ENCODE data around the gene F11. TPM values are rescaled to one million over a fixed set of nuclear protein-coding genes. Genes with fewer than 3 reads are reported as not detected.
"Not testable (repeated sequence)": the region's sequence is repeated elsewhere in the genome, so short reads cannot be mapped to it uniquely, and the experiment has no call there.

The F11 gene
- polyA plus RNA-seq, 6 donors from 2014 or later, result not detected

DNA sequence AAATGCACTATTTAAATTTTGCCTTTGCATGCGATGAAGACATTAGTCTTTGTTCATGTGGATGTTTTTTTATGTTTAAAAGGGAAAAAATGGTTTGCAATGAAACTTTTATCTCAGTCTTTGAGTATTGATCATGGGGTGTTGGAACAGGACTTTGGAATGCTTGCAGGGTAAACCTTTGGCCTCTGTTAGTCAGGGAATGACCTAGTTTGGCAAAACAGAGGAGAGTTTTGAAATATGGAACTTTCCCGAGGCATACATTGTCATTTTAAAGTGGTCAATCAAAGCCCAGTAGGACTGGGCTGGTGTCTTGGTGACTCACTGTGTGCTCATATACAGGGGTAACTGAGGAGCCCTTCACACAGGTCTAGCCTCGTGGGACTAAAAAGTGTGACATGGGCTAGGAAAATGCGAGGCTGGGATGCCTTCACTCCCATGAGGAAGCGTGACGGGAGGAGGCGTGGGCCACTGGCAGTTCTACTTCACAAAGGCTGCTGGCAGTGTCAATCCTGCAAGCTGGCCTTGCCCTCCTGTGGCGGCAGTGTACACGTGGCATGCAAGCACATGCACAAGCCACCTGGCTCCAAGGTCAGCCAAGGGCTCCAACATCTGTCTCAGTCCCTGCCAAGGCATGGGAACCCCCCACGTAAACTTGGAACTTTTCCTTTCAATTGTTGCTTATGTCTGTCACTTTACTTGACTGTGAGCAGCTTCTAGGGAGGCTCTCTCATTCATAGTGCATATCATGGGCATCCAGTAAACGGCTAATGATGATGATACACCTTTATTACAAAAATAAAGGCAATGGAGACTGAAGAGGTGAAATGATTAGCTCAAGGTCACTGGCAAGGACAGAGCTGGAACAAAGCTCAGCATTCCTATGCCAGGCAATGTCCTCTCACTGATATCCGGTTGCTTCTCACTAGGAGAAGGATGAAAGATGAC is 5.2 kb upstream of the F11 start:
- no peak overlapping the region for H3K27ac Mint-ChIP-seq
- no peaks in the 10 kb centered on the region for H3K4me1 Mint-ChIP-seq
- peaks cover 0 to 4% (median 0%) of the 10 kb centered on the region in 7 donors for H3K9me3 Mint-ChIP-seq
- H3K36me3 Mint-ChIP-seq, result no peaks in the 10 kb centered on the region
- no peak for ATAC-seq (ENCODE audit: low read depth in 2 of 2)
- H3K4me3 Mint-ChIP-seq, result no peak overlapping the region
- no peak for DNase-seq
- peaks cover 3 to 31% (median 17%) of the 10 kb centered on the region in 3 donors for H3K27me3 Mint-ChIP-seq

DNA sequence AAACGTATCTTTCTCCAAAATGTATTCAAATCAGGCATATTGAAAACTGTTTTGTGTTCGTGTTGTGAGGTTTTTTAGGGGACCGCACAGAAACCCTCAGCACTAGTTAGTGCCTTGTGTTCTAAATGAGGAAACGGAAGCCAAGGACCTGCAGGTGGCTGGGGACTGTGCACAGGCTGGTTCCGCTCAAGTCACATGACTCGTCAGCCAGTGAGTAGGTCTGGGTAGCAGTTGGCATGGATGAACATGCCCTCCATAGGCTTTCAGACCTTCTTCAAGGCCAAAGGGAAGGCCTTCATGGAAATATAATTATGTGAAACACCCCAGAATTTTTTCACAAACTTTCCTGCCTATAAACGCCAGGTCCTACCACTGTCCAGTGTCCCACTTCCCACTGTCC is 1.3 kb upstream of the F11 start:
- no peak overlapping the region for H3K4me3 Mint-ChIP-seq
- DNase-seq, result no peak
- ATAC-seq (ENCODE audit: low read depth in 2 of 2), result no peak
- no peaks in the 10 kb centered on the region for H3K4me1 Mint-ChIP-seq
- H3K27ac Mint-ChIP-seq, result no peak overlapping the region
- no peaks in the 10 kb centered on the region for H3K36me3 Mint-ChIP-seq
- H3K27me3 Mint-ChIP-seq, result peaks cover 21 to 58% (median 27%) of the 10 kb centered on the region in 3 donors
- H3K9me3 Mint-ChIP-seq, result peaks cover 0 to 5% (median 3%) of the 10 kb centered on the region in 7 donors

DNA sequence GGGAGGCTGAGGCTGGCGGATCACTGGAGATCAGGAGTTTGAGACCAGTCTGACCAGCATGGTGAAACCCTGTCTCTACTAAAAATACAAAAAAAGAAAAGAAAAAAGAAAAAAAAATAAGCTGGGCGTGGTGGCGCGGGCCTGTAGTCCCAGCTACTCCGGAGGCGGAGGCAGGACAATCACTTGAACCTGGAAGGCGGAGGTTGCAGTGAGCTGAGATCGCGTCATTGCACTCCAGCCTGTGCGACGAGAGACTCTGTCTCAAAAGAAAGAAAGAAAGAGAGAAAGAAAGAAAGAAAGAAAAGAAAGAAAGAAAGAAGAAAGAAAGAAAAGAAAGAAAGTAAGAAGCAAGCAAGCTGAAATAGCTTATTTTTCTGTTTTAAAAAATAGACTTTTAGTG is 739 bp upstream of the F11 start:
- H3K9me3 Mint-ChIP-seq; H3K4me3 Mint-ChIP-seq; DNase-seq; H3K27ac Mint-ChIP-seq; H3K36me3 Mint-ChIP-seq; ATAC-seq (ENCODE audit: low read depth in 2 of 2); H3K4me1 Mint-ChIP-seq: not testable (repeated sequence)
- peaks cover 21 to 58% (median 27%) of the 10 kb centered on the region in 3 donors for H3K27me3 Mint-ChIP-seq

DNA sequence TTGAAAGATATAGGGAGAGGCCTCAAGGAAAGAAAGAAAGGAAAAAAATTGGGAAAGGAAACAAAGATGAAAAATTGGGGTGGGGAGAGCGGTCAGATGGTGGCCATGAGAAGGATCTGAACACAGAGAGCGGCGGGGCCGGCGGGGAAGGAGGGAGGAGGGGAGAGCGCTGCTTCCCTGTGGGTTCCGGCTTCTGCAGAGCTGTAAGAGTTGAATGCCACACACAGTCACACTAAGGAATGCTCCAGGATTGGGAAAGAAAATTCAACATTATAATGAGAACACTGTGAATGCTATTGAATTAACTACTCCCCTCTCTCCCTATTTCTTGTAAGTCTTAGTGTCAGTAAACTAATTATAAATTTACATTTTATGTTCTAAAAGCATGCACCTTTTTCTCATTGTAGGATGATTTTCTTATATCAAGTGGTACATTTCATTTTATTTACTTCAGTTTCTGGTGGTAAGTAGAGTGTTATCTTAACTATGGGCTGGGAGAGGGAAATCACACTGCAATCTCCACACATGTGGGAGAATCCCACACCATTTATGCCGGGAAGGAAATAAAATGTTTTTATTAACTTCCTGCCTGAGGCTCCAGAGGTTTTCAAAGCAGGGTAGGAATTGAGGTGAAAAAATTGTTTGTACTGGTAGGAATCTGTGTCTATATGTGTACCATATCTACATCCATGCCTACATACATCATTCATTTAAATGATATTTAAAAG is 904 bp downstream of the F11 start:
- no peak for DNase-seq
- H3K9me3 Mint-ChIP-seq, result peaks cover 0 to 5% (median 3%) of the 10 kb centered on the region in 7 donors
- ATAC-seq (ENCODE audit: low read depth in 2 of 2), result no peak
- H3K27ac Mint-ChIP-seq, result no peak overlapping the region
- no peaks in the 10 kb centered on the region for H3K36me3 Mint-ChIP-seq
- H3K4me1 Mint-ChIP-seq, result no peaks in the 10 kb centered on the region
- H3K4me3 Mint-ChIP-seq, result no peak overlapping the region
- peaks cover 27 to 58% (median 29%) of the 10 kb centered on the region in 3 donors for H3K27me3 Mint-ChIP-seq

DNA sequence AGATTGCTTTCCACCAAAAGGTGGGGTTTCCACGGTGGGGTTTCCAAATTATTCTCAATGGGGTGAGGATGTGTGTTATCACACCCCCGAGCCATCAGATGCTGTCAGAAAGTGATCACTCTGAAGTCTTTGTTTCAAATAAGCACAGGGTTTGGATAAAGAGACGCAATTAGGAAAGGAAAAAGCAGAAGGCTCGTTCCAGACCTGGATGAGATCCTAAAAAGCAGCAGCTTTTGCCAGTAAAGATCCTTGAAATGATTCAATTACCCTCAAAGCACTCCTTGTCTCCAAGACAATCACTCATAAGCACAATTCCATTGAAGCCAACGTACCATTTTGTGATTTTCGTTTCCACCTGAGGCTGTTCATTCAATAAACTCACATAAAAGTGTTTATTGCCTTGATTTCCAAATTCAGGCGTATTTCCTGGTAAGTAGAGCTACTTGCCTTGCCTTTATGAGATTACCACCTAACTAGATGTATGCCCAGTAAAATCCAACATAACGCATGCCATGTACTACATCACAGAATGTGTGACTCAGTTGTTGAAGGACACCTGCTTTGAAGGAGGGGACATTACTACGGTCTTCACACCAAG is 5.2 kb downstream of the F11 start:
- H3K27ac Mint-ChIP-seq, result no peak overlapping the region
- no peak for ATAC-seq (ENCODE audit: low read depth in 2 of 2)
- H3K9me3 Mint-ChIP-seq, result peaks cover 0 to 5% (median 0%) of the 10 kb centered on the region in 7 donors
- no peak for DNase-seq
- no peaks in the 10 kb centered on the region for H3K4me1 Mint-ChIP-seq
- no peaks in the 10 kb centered on the region for H3K36me3 Mint-ChIP-seq
- H3K27me3 Mint-ChIP-seq, result peaks cover 10 to 26% (median 25%) of the 10 kb centered on the region in 3 donors
- H3K4me3 Mint-ChIP-seq, result no peak overlapping the region

DNA sequence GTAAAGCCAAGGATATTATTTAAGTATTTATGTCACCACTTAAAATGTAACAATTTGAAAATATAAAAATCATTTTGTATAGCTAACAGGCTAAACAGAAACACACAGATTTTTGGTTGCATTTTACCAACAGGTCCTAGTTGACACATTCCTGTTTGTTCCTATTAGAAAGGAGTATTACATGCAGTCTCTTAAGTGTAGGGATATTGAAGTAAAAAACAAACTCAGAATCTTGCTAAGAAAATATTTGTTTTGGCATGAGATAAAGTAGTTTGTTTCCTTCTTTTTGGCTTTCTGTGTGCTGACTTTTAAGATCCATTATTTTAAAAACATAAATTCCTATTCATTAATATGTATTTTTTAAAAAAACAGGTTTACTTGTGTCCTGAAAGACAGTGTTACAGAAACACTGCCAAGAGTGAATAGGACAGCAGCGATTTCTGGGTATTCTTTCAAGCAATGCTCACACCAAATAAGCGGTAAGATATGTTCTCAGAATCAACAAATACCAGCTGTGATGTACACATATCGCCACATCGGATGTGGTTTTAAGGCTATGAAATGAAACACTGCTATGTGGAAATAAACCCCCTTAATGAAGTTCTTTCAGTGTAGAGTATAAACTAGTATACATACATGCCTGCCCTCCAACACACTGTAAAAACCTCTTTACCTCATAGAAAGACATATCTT is 6.9 kb downstream of the F11 start:
- no peak for ATAC-seq (ENCODE audit: low read depth in 2 of 2)
- no peak overlapping the region for H3K4me3 Mint-ChIP-seq
- no peaks in the 10 kb centered on the region for H3K36me3 Mint-ChIP-seq

DNA sequence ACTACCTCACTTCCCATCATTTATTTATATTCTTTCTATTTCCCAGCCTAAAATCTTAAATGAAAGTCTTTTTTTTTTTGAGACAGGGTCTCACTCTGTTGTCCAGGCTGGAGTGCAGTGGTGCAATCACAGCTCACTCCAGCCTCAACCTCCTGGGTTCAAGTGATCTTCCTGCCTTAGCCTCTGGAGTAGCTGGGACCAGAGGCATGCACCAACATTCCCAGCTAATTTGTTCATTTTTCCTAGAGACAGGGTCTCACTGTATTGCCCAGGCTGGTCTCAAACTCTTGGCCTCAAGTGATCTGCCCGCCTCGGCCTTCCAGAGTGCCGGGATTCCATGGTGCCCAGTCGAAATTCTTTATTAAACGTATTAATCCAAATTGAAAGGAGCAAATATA is 7.4 kb downstream of the F11 start:
- not testable (repeated sequence) for H3K4me1 Mint-ChIP-seq; H3K27ac Mint-ChIP-seq; H3K9me3 Mint-ChIP-seq; H3K36me3 Mint-ChIP-seq; ATAC-seq (ENCODE audit: low read depth in 2 of 2); H3K4me3 Mint-ChIP-seq; DNase-seq
- peaks cover 0 to 16% (median 13%) of the 10 kb centered on the region in 3 donors for H3K27me3 Mint-ChIP-seq

More for the DNA sequence above, 6.9 kb downstream of the F11 start:
- Mint-ChIP-seq H3K9me3 (peaks cover 0 to 5% (median 0%) of the 10 kb centered on the region in 7 donors), H3K27me3 (peaks cover 0 to 14% (median 14%) of the 10 kb centered on the region in 3 donors), H3K4me1 (no peaks in the 10 kb centered on the region), H3K27ac (no peak overlapping the region)
- no peak for DNase-seq

DNA sequence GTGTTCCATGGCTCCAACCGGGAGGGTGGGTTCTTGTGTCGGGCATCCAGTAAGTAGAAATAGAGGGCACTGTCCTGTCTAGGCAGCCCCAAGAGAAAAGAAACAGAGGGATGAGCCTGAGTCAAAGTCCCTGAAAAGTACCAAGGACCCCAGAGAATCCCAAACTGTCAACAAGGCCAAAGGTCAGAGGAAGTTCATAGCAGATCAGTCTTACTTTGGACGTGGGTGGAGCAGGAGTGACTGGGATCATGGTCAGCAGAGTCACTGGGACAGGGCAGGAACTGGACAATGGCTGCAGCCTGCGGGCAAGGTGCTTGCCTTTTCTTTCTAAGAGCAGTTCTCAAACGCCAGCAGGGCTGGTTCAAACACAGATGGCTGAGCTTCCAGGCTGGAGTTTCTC is 17.3 kb downstream of the F11 start:
- Mint-ChIP-seq H3K4me1 (no peaks in the 10 kb centered on the region), H3K27ac (peak overlapping the region in 1 of 6 donors; percentile 27), H3K27me3 (peaks cover 0 to 15% (median 0%) of the 10 kb centered on the region in 3 donors), H3K9me3 (no peaks in the 10 kb centered on the region), H3K36me3 (no peaks in the 10 kb centered on the region), H3K4me3 (peak overlapping the region in 1 of 8 donors; percentile 48)
- ATAC-seq (ENCODE audit: low read depth in 2 of 2) (no peak), DNase-seq (no peak)

DNA sequence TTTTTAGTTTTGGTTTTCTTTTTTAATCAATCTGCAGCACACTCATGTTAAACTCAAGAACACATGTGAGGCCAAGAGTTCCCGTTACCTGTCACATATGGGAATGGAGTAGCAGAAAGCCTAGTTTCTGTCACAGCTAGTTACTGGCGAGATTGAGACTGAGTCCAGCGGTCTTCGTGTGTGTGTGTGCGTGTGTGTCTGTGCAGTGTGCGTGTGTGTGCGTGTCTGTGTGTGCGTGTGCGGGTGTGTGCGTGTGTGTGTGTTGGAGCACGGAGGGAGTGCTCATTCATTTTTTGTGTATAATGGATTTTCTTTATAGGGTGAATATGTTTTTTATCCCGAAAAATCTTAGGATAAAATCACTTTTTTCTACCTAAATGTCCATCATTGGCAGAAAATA is 19.2 kb downstream of the F11 start:
- DNase-seq, result no peak
- Mint-ChIP-seq H3K4me1 (no peaks in the 10 kb centered on the region), H3K27me3 (peaks cover 0 to 7% (median 0%) of the 10 kb centered on the region in 3 donors), H3K27ac (no peak overlapping the region), H3K4me3 (no peak overlapping the region), H3K36me3 (no peaks in the 10 kb centered on the region), H3K9me3 (peaks cover 0 to 2% (median 0%) of the 10 kb centered on the region in 7 donors)
- no peak for ATAC-seq (ENCODE audit: low read depth in 2 of 2)

DNA sequence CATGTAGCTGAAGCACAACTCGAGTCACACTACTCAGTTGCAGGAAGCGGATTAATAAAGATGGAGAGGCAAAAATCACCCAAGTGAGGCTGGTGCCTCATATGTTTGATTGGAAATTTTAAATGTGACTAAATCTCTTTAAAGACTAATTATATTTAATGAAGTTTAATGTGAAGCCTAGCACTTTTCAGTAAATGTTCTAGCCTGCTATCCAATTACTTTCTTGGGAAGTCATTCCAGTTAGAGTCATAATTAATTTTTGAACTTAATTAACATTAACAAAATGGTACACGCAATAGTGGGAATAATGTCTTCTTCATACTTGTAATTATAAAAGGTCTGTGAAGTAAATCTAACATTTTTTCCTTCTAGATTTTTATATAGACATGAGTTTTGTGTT is 20.6 kb downstream of the F11 start:
- no peak for ATAC-seq (ENCODE audit: low read depth in 2 of 2)
- Mint-ChIP-seq H3K4me3 (no peak overlapping the region), H3K36me3 (no peaks in the 10 kb centered on the region), H3K27me3 (peaks cover 0 to 7% (median 0%) of the 10 kb centered on the region in 3 donors), H3K9me3 (peaks cover 0 to 2% (median 0%) of the 10 kb centered on the region in 7 donors), H3K27ac (no peak overlapping the region), H3K4me1 (no peaks in the 10 kb centered on the region)
- DNase-seq, result no peak

DNA sequence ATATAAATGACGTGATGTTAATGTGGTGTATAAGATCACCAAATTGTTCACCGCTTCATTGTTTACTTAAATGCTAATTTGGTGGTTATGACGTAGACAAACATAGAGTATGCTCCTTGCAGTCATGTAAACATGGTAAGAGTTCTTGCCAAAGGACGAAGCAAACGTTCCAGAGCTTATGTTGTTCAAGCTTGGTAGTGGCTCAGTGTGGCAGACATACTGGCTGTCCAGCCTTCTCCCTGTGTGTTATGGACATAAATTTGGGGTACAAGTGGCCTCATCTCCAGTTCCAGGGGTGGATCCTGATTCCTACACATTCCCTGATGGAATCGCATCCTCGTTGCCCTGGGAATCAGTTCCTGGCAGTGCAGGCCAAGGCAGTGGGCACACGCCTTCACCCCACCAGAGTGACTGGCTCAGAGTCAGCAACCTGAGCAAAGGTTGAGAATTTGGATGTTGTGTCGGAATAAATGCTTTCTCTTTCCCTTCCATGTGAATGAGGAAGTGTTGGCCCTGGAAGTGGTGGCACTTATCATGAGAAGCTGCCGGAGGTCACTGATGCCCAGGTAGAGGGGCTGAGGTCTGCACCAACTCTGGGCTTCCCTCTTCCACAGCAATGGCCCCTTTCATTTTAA is 25.4 kb downstream of the F11 start:
- Mint-ChIP-seq H3K27ac (peak overlapping the region in 1 of 6 donors; percentile 19), H3K4me3 (no peak overlapping the region), H3K27me3 (peaks cover 5 to 10% (median 8%) of the 10 kb centered on the region in 3 donors), H3K36me3 (no peaks in the 10 kb centered on the region), H3K9me3 (peaks cover 0 to 2% (median 0%) of the 10 kb centered on the region in 7 donors), H3K4me1 (no peaks in the 10 kb centered on the region)
- no peak for DNase-seq
- ATAC-seq (ENCODE audit: low read depth in 2 of 2), result no peak

DNA sequence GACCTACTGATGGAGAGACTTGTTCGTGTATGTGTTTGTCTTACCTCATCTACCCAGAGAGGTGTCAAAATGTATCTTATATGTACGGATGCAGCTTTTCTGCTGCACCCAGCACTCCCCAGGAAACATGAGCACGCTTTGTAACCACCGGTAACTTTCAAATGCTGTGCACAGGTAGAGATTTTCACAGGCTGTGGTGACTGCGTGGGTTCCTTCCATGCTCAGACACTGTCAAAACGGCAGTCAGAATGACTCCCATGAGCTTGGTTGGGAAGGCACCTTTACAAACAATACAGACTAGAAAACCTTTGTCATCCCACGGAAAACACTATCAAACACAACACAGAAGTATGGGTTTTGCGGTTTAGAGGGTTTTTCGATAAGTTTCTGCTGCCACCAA is 28.2 kb downstream of the F11 start:
- H3K4me1 Mint-ChIP-seq, result peaks cover 3 to 7% (median 6%) of the 10 kb centered on the region in 3 donors
- no peaks in the 10 kb centered on the region for H3K36me3 Mint-ChIP-seq

More for the DNA sequence above, 28.2 kb downstream of the F11 start:
- H3K4me3 Mint-ChIP-seq, result no peak overlapping the region
- DNase-seq, result no peak
- peaks cover 0 to 5% (median 0%) of the 10 kb centered on the region in 7 donors for H3K9me3 Mint-ChIP-seq
- H3K27ac Mint-ChIP-seq, result peak overlapping the region in 1 of 6 donors; percentile 44
- peaks cover 22 to 27% (median 24%) of the 10 kb centered on the region in 3 donors for H3K27me3 Mint-ChIP-seq
- ATAC-seq (ENCODE audit: low read depth in 2 of 2), result no peak
